GM23338 (cell line): Measurements from ENCODE around the gene MRTFA. TPM values are rescaled to one million over a fixed set of nuclear protein-coding genes. Genes with fewer than 3 reads are reported as not detected.

Experiments
- ATAC-seq: fragments of 200-7000 bp; cut with Tn5 transposase; 3 replicates; pipeline ENCODE4 v1.9.1; 2020
- DNase-seq: peaks from one replicate; pipeline ENCODE4 v3.0.0-alpha.2; 2015; ENCODE audit warnings: low spot score
- H2AFZ ChIP-seq: fragments of 200-600 bp; sonication (generic); 2 replicates; pipeline ENCODE4 v1.8.0; 2016; ENCODE audit warnings: antibody characterized with exemption, mild to moderate bottlenecking, moderate library complexity
- H3F3A ChIP-seq: fragments of 200-600 bp; sonication (generic); replicated peaks from 2 replicates; pipeline ENCODE4 v1.8.0; 2017; ENCODE audit warnings: antibody characterized with exemption, mixed run types, low read depth
- H3K27ac ChIP-seq: fragments of 200-600 bp; sonication (generic); 2 replicates; pipeline ENCODE4 v1.6.1; 2016; ENCODE audit warnings: low read depth
- H3K27me3 ChIP-seq: fragments of 200-600 bp; sonication (generic); 2 replicates; pipeline ENCODE4 v1.8.0; 2016; ENCODE audit warnings: mild to moderate bottlenecking, mixed run types, moderate library complexity; ENCODE audit not compliant: insufficient read depth
- H3K36me3 ChIP-seq: fragments of 200-600 bp; sonication (generic); 2 replicates; pipeline ENCODE4 v1.8.0; 2016; ENCODE audit warnings: mild to moderate bottlenecking; ENCODE audit not compliant: insufficient read depth
- H3K4me1 ChIP-seq: fragments of 200-600 bp; sonication (generic); 2 replicates; pipeline ENCODE4 v1.8.0; 2016; ENCODE audit warnings: mild to moderate bottlenecking, moderate library complexity; ENCODE audit not compliant: insufficient read depth
- H3K4me2 ChIP-seq: fragments of 200-600 bp; sonication (generic); 2 replicates; pipeline ENCODE4 v1.7.1; 2017; ENCODE audit warnings: mixed run types
- H3K4me3 ChIP-seq: fragments of 200-600 bp; sonication (generic); 2 replicates; pipeline ENCODE4 v1.6.1; 2016; ENCODE audit warnings: mixed run types
- H3K79me2 ChIP-seq: fragments of 200-600 bp; sonication (generic); replicated peaks from 2 replicates; pipeline ENCODE4 v1.8.0; 2017; ENCODE audit warnings: mild to moderate bottlenecking; ENCODE audit not compliant: insufficient read depth
- H3K9me2 ChIP-seq: fragments of 200-600 bp; sonication (generic); 2 replicates; pipeline ENCODE4 v1.8.0; 2017; ENCODE audit not compliant: insufficient read depth
- H4K20me1 ChIP-seq: fragments of 200-600 bp; sonication (generic); replicated peaks from 2 replicates; pipeline ENCODE4 v1.8.0; 2017; ENCODE audit warnings: mild to moderate bottlenecking; ENCODE audit not compliant: insufficient read depth
- H3K27ac Mint-ChIP-seq: 2 replicates; pipeline ENCODE4 v1.8.0; 2020; ENCODE audit warnings: inconsistent platforms, mild to moderate bottlenecking, moderate library complexity, mixed read lengths
- H3K27me3 Mint-ChIP-seq: 3 replicates; pipeline ENCODE4 v1.8.0; 2022; ENCODE audit warnings: low read depth, mild to moderate bottlenecking, moderate library complexity, mixed read lengths, inconsistent platforms; ENCODE audit not compliant: insufficient read depth, poor library complexity
- H3K36me3 Mint-ChIP-seq: 3 replicates; pipeline ENCODE4 v1.8.0; 2021; ENCODE audit warnings: low read depth, mild to moderate bottlenecking, inconsistent platforms, moderate library complexity, mixed read lengths
- H3K4me1 Mint-ChIP-seq: 3 replicates; pipeline ENCODE4 v1.8.0; 2020; ENCODE audit warnings: mild to moderate bottlenecking, inconsistent platforms, mixed read lengths
- H3K4me3 Mint-ChIP-seq: 3 replicates; pipeline ENCODE4 v1.8.0; 2021; ENCODE audit warnings: moderate library complexity, mild to moderate bottlenecking, inconsistent platforms, mixed read lengths
- H3K9me3 Mint-ChIP-seq: 3 replicates; pipeline ENCODE4 v1.8.0; 2020; ENCODE audit warnings: moderate library complexity, mild to moderate bottlenecking, inconsistent platforms, mixed read lengths
- CREB1 ChIP-seq: fragments of 250-450 bp; sonication (Bioruptor Pico); IDR thresholded peaks from 2 replicates; pipeline ENCODE4 v1.5.0; 2020; ENCODE audit warnings: low read depth, mild to moderate bottlenecking, moderate library complexity
- JUNB ChIP-seq: IDR thresholded peaks from one replicate; pipeline ENCODE4 v1.6.1; 2016; ENCODE audit warnings: antibody characterized with exemption; ENCODE audit not compliant: unreplicated experiment
- NANOG ChIP-seq: IDR thresholded peaks from 2 replicates; pipeline ENCODE4 v1.6.1; 2016; ENCODE audit warnings: antibody characterized with exemption, borderline replicate concordance
- polyA plus RNA-seq: library from polyadenylated mRNA; unstranded; fragments of >200 nt; fragmentation: Nextera tagmentation; extraction: Ambion mirVana; gene quantifications from 2 replicates; pipeline ENCODE4 v1.2.1, GENCODE V29; 2016
- total RNA-seq: library from RNA; depleted of rRNA; stranded (reverse); fragments of >200 nt; shearing (Covaris generic); gene quantifications from 2 replicates; pipeline ENCODE4 v1.2.3, GENCODE V29; 2014
- TF ChIP-seq, protein P1 (sequence below): IDR thresholded peaks from one replicate; pipeline ENCODE4 v1.6.1; 2018; ENCODE audit warnings: antibody characterized with exemption; ENCODE audit not compliant: unreplicated experiment
- TF ChIP-seq, protein P2 (sequence below): IDR thresholded peaks from 2 replicates; pipeline ENCODE4 v1.6.1; 2016; ENCODE audit warnings: antibody characterized with exemption

The MRTFA gene
- total and polyA plus RNA-seq, 2 experiments from 2014 or later = 18.1 to 92.4 TPM

DNA sequence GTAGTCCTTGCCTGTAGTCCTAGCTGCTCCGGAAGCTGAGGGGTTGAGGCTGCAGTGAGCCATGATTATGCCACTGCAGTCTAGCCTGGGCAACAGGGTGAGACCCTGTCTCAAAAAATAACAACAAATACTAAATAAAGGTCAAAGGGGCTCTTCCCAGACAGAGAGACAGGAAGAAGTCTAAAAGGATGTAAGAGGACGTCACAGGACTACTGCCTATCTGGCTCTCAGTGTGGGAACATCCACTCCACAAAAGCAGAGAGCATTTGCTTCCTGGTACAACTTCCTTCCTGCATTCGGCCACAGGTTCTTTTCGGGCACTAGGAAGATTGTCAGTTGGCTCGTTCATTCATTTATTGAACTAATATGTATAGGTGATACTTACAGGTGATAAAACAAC, 155.5 kb downstream of the MRTFA start:
- peak overlapping the region; percentile 39; the same call in 1 of the 2 replicates for H3K27ac ChIP-seq
- H3K36me3 ChIP-seq = no peaks in the 10 kb centered on the region
- no peak overlapping the region for H2AFZ ChIP-seq
- Mint-ChIP-seq H3K4me3 (no peak overlapping the region), H3K36me3 (peaks cover 3% of the 10 kb centered on the region; the same call in 1 of the 3 replicates), H3K4me1 (peaks cover 21% of the 10 kb centered on the region), H3K27me3 (peaks cover 3% of the 10 kb centered on the region), H3K9me3 (no peaks in the 10 kb centered on the region), H3K27ac (peak overlapping the region; percentile 88)
- no peak for ATAC-seq
- peaks cover 15% of the 10 kb centered on the region for H3K79me2 ChIP-seq
- H4K20me1 ChIP-seq = no peaks in the 10 kb centered on the region
- no peaks in the 10 kb centered on the region for H3K9me2 ChIP-seq
- peaks cover 23% of the 10 kb centered on the region for H3K4me1 ChIP-seq
- TF ChIP-seq, protein P1, sequence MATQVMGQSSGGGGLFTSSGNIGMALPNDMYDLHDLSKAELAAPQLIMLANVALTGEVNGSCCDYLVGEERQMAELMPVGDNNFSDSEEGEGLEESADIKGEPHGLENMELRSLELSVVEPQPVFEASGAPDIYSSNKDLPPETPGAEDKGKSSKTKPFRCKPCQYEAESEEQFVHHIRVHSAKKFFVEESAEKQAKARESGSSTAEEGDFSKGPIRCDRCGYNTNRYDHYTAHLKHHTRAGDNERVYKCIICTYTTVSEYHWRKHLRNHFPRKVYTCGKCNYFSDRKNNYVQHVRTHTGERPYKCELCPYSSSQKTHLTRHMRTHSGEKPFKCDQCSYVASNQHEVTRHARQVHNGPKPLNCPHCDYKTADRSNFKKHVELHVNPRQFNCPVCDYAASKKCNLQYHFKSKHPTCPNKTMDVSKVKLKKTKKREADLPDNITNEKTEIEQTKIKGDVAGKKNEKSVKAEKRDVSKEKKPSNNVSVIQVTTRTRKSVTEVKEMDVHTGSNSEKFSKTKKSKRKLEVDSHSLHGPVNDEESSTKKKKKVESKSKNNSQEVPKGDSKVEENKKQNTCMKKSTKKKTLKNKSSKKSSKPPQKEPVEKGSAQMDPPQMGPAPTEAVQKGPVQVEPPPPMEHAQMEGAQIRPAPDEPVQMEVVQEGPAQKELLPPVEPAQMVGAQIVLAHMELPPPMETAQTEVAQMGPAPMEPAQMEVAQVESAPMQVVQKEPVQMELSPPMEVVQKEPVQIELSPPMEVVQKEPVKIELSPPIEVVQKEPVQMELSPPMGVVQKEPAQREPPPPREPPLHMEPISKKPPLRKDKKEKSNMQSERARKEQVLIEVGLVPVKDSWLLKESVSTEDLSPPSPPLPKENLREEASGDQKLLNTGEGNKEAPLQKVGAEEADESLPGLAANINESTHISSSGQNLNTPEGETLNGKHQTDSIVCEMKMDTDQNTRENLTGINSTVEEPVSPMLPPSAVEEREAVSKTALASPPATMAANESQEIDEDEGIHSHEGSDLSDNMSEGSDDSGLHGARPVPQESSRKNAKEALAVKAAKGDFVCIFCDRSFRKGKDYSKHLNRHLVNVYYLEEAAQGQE = no peak
- TF ChIP-seq CREB1 (CRISPR knock-in tag) (no peak), NANOG (no peak), JUNB (no peak)
- no peak overlapping the region for H3K4me2 ChIP-seq
- no peaks in the 10 kb centered on the region for H3K27me3 ChIP-seq
- no peak overlapping the region for H3K4me3 ChIP-seq
- no peak for DNase-seq
- H3F3A ChIP-seq = no peaks in the 10 kb centered on the region

DNA sequence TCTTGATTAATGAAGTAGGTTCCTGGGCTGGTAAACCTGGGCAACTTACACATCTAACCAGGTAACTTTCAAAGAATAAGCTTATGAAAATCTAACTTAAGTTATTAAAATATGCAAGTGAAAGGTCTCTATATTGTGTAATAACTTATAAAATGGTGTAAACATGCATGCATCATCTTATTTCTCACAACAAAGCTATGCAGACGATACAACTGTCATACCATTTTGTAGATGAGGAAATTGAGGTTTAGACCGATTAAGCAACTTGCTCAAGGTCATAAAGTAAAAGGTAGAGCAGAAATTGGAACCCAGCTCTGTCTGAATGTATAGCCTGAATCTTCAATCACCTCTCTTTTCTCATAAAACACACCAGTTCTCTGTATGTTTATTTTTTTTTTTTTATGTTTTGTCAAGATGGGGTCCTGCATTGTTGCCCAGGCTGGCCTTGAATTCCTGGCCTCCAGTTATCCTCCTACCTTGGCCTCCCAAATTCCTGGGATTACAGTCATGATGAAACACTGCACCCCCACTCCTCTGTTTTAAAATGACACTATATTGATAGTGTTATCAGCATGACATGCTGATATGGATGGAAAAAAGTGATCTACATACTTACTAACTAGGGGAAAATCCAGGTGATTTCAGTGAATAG, 156.5 kb downstream of the MRTFA start:
- Histone ChIP-seq H3K9me2 (no peaks in the 10 kb centered on the region), H3K4me3 (no peak overlapping the region), H3K79me2 (peaks cover 15% of the 10 kb centered on the region), H3K4me2 (no peak overlapping the region), H3K36me3 (no peaks in the 10 kb centered on the region), H3F3A (no peaks in the 10 kb centered on the region), H4K20me1 (no peaks in the 10 kb centered on the region), H3K27me3 (no peaks in the 10 kb centered on the region), H3K27ac (no peak overlapping the region), H2AFZ (no peak overlapping the region), H3K4me1 (peaks cover 23% of the 10 kb centered on the region)
- Mint-ChIP-seq H3K9me3 (no peaks in the 10 kb centered on the region), H3K36me3 (peaks cover 3% of the 10 kb centered on the region; the same call in 1 of the 3 replicates), H3K27me3 (no peaks in the 10 kb centered on the region), H3K27ac (no peak overlapping the region), H3K4me1 (peaks cover 21% of the 10 kb centered on the region), H3K4me3 (no peak overlapping the region)
- DNase-seq (no peak), ATAC-seq (no peak)
- TF ChIP-seq, protein P1 = no peak
- TF ChIP-seq, protein P2, sequence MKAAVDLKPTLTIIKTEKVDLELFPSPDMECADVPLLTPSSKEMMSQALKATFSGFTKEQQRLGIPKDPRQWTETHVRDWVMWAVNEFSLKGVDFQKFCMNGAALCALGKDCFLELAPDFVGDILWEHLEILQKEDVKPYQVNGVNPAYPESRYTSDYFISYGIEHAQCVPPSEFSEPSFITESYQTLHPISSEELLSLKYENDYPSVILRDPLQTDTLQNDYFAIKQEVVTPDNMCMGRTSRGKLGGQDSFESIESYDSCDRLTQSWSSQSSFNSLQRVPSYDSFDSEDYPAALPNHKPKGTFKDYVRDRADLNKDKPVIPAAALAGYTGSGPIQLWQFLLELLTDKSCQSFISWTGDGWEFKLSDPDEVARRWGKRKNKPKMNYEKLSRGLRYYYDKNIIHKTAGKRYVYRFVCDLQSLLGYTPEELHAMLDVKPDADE = no peak
